Fibroblast of lung (primary cell): ENCODE data around the gene ZBTB7C. TPM values are rescaled to one million over a fixed set of nuclear protein-coding genes. Genes with fewer than 3 reads are reported as not detected.

Source experiments
- DNase-seq, 2 donors: peaks; one replicate each; pipeline versions ENCODE4 v3.0.0 to v3.0.0-alpha.2; 2010; ENCODE audit warnings: low read depth in 2 of 2
- H2AFZ ChIP-seq: 2 replicates; pipeline ENCODE4 v1.5.1; 2012; ENCODE audit warnings: low read length, control low read depth, inconsistent platforms
- H3K27ac ChIP-seq: 2 replicates; pipeline ENCODE4 v1.5.1; 2011; ENCODE audit warnings: low read length, control low read depth; ENCODE audit not compliant: insufficient read depth
- H3K27me3 ChIP-seq: 2 replicates; pipeline ENCODE4 v1.5.1; 2011; ENCODE audit warnings: mild to moderate bottlenecking, low read length; ENCODE audit not compliant: control insufficient read depth, insufficient read depth
- H3K36me3 ChIP-seq: 2 replicates; pipeline ENCODE4 v1.5.1; 2011; ENCODE audit warnings: low read length; ENCODE audit not compliant: control insufficient read depth, insufficient read depth
- H3K4me1 ChIP-seq: 2 replicates; pipeline ENCODE4 v1.5.1; 2011; ENCODE audit warnings: low read length; ENCODE audit not compliant: control insufficient read depth, insufficient read depth; ENCODE audit errors: extremely low read depth
- H3K4me2 ChIP-seq: 2 replicates; pipeline ENCODE4 v1.5.1; 2011; ENCODE audit warnings: low read length, control low read depth; ENCODE audit not compliant: insufficient read depth; ENCODE audit errors: extremely low read depth
- H3K4me3 ChIP-seq, 4 experiments: fragments of 200-600 bp in 1 of 4; sonication (generic) in 1 of 4; replicated peaks in 1 of 4; 2 replicates each; pipeline ENCODE4 v1.5.1; 2011 to 2016; ENCODE audit warnings: low read length in 4 of 4, low read depth in 3 of 4, mild to moderate bottlenecking in 3 of 4, control low read depth in 2 of 4, inconsistent platforms in 1 of 4, mixed read lengths in 1 of 4; ENCODE audit not compliant: insufficient read depth in 1 of 4; ENCODE audit errors: control extremely low read depth in 1 of 4
- H3K79me2 ChIP-seq: 2 replicates; pipeline ENCODE4 v1.5.1; 2012; ENCODE audit warnings: mild to moderate bottlenecking, low read length, inconsistent platforms; ENCODE audit not compliant: control insufficient read depth, insufficient read depth
- H3K9ac ChIP-seq: 2 replicates; pipeline ENCODE4 v1.5.1; 2011; ENCODE audit warnings: mild to moderate bottlenecking, low read length, control low read depth; ENCODE audit not compliant: insufficient read depth
- H3K9me3 ChIP-seq: 2 replicates; pipeline ENCODE4 v1.5.1; 2012; ENCODE audit warnings: low read depth, low read length; ENCODE audit not compliant: control insufficient read depth, insufficient read depth
- H4K20me1 ChIP-seq: 2 replicates; pipeline ENCODE4 v1.5.1; 2011; ENCODE audit warnings: low read length; ENCODE audit not compliant: control insufficient read depth, insufficient read depth; ENCODE audit errors: extremely low read depth
- EZH2 ChIP-seq: IDR thresholded peaks from 2 replicates; pipeline ENCODE4 v1.5.1; 2012; ENCODE audit warnings: low read length, control low read depth, mild to moderate bottlenecking; ENCODE audit errors: missing control alignments
- polyA plus RNA-seq, 2 donors: library from polyadenylated mRNA; depleted of rRNA in 1 of 2; stranded (reverse) in 1 of 2; unstranded in 1 of 2; fragments of >200 nt; gene quantifications; 2 replicates each; pipeline ENCODE4 v1.2.1, GENCODE V29; 2011 to 2012; ENCODE audit warnings: missing spikeins in 1 of 2
- total RNA-seq: library from RNA; depleted of rRNA; stranded (reverse); fragments of >200 nt; gene quantifications from 2 replicates; pipeline ENCODE4 v1.2.1, GENCODE V29; 2014
- TF ChIP-seq, protein P1 (sequence below), 2 donors: IDR thresholded peaks in 1 of 2; conservative IDR thresholded peaks in 1 of 2; 1 replicate in 1 of 2; 2 replicates in 1 of 2; pipeline ENCODE4 v1.5.1; 2011 to 2012; ENCODE audit warnings: low read length in 2 of 2, control low read depth in 1 of 2, inconsistent platforms in 1 of 2, low read depth in 1 of 2, mild to moderate bottlenecking in 1 of 2

ZBTB7C gene
- total and polyA plus RNA-seq, 2 donors (not counting 1 experiment from before 2014, with no cell fraction given) = 0.19 to 0.33 TPM

DNA sequence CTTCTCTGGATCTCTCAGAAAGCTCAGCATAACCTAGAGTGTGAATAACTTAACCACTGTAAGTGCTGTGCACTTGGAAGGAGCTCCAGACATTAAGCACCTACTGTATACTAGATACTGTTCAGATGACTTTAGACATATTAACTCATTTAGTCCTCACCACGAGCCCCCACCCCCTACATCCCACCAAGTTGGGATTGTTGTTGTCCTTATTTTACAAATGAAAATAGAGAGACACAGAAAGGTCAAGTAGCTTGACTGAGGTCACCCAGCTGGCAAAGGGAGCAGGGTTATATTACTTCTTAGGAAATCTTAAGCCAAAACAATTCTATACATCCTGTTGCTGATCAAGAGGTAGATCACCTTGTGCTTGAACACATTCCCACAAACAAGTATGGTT, 244.5 kb downstream of the ZBTB7C start:
- no peak overlapping the region for H3K27ac ChIP-seq
- no peaks in the 10 kb centered on the region for H3K9me3 ChIP-seq
- DNase-seq = no peak
- H3K4me3 ChIP-seq = no peak overlapping the region
- no peak overlapping the region for H2AFZ ChIP-seq
- H4K20me1 ChIP-seq = no peaks in the 10 kb centered on the region
- no peaks in the 10 kb centered on the region for H3K27me3 ChIP-seq
- no peak for TF ChIP-seq EZH2
- TF ChIP-seq, protein P1, sequence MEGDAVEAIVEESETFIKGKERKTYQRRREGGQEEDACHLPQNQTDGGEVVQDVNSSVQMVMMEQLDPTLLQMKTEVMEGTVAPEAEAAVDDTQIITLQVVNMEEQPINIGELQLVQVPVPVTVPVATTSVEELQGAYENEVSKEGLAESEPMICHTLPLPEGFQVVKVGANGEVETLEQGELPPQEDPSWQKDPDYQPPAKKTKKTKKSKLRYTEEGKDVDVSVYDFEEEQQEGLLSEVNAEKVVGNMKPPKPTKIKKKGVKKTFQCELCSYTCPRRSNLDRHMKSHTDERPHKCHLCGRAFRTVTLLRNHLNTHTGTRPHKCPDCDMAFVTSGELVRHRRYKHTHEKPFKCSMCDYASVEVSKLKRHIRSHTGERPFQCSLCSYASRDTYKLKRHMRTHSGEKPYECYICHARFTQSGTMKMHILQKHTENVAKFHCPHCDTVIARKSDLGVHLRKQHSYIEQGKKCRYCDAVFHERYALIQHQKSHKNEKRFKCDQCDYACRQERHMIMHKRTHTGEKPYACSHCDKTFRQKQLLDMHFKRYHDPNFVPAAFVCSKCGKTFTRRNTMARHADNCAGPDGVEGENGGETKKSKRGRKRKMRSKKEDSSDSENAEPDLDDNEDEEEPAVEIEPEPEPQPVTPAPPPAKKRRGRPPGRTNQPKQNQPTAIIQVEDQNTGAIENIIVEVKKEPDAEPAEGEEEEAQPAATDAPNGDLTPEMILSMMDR (conservative IDR thresholded peaks at IDR 0.05 in 1 of 2, IDR thresholded peaks at IDR 0.05 in 1 of 2; ENCODE audit: low read depth in 1 of 2, low read length in 2 of 2) = no peak
- peaks cover 2% of the 10 kb centered on the region for H3K4me1 ChIP-seq
- no peak overlapping the region for H3K4me2 ChIP-seq
- H3K36me3 ChIP-seq = no peaks in the 10 kb centered on the region
- no peak overlapping the region for H3K9ac ChIP-seq
- H3K79me2 ChIP-seq = no peaks in the 10 kb centered on the region

DNA sequence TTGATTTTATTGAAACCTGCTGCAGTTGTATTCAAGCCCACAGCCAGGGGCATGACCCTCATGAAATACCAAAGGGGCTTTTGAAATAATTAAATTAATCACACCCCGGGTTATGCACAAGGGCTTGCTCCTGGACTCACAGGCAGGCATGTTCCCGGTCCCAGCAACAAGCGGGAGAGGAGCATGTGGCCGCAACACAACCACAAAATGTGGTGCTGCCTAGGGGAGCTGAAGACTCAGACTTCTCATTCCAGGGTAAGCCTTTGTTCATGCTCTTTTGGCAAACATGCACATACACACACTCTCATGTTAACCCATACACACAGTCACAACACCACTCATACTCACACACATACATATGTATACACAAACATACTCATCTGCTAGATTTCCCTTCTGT, 245.1 kb downstream of the ZBTB7C start:
- Histone ChIP-seq H3K79me2 (no peaks in the 10 kb centered on the region), H4K20me1 (no peaks in the 10 kb centered on the region), H3K4me3 (no peak overlapping the region), H2AFZ (no peak overlapping the region), H3K4me2 (no peak overlapping the region), H3K36me3 (no peaks in the 10 kb centered on the region), H3K9ac (no peak overlapping the region), H3K27ac (no peak overlapping the region), H3K4me1 (peaks cover 2% of the 10 kb centered on the region), H3K27me3 (no peaks in the 10 kb centered on the region), H3K9me3 (no peaks in the 10 kb centered on the region)
- no peak for DNase-seq
- TF ChIP-seq, protein P1 (conservative IDR thresholded peaks at IDR 0.05 in 1 of 2, IDR thresholded peaks at IDR 0.05 in 1 of 2; ENCODE audit: low read depth in 1 of 2, low read length in 2 of 2) = no peak
- TF ChIP-seq EZH2 = no peak

DNA sequence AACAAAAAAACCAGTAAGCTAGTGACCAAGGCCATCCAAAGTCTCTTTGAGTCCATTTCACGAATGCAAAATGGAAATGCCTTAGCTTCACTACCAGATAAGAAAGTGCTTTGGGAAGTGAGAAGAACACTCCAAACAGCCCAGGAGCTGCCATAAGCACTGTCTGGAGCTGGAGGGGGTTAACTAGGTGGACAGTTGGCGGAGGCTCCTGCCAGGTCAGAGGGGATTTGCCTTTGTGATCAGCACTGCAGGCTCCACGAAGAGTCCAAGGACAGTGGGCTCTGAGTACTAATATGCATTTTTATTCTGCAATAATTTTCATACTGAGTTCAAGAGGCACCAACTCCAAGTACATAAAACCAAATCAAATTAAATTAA, 245.5 kb downstream of the ZBTB7C start:
- Histone ChIP-seq H3K27ac (no peak overlapping the region), H4K20me1 (no peaks in the 10 kb centered on the region), H3K4me1 (peaks cover 2% of the 10 kb centered on the region)

More for the DNA sequence above, 245.5 kb downstream of the ZBTB7C start:
- TF ChIP-seq, protein P1 (conservative IDR thresholded peaks at IDR 0.05 in 1 of 2, IDR thresholded peaks at IDR 0.05 in 1 of 2; ENCODE audit: low read depth in 1 of 2, low read length in 2 of 2) = no peak
- TF ChIP-seq EZH2 = no peak
- H2AFZ ChIP-seq = no peak overlapping the region
- no peaks in the 10 kb centered on the region for H3K27me3 ChIP-seq
- H3K79me2 ChIP-seq = no peaks in the 10 kb centered on the region
- no peaks in the 10 kb centered on the region for H3K36me3 ChIP-seq
- H3K9ac ChIP-seq = no peak overlapping the region
- no peak for DNase-seq
- H3K9me3 ChIP-seq = no peaks in the 10 kb centered on the region
- no peak overlapping the region for H3K4me2 ChIP-seq
- no peak overlapping the region for H3K4me3 ChIP-seq
